Keratinocyte (primary cell): ENCODE measurements around the gene UBXN6. TPM values are rescaled to one million over a fixed set of nuclear protein-coding genes. Genes with fewer than 3 reads are reported as not detected.

Source experiments
- DNase-seq: peaks from one replicate; pipeline ENCODE4 v3.0.0-alpha.2; 2011; ENCODE audit warnings: low read depth, missing footprints, low spot score
- FAIRE-seq: peaks from 2 replicates; lab custom pipeline; 2011; peaks lifted over from hg19 to GRCh38; lab: Jason Lieb, UNC
- H2AFZ ChIP-seq: 2 replicates; pipeline ENCODE4 v1.6.0; 2012; ENCODE audit warnings: low read length, control low read depth, inconsistent platforms; ENCODE audit not compliant: control insufficient read depth
- H3K27ac ChIP-seq: 2 replicates; pipeline ENCODE4 v1.5.1; 2011; ENCODE audit warnings: low read length; ENCODE audit not compliant: control insufficient read depth, insufficient read depth
- H3K27me3 ChIP-seq: 3 replicates; pipeline ENCODE4 v1.6.0; 2011; ENCODE audit warnings: low read length; ENCODE audit not compliant: control insufficient read depth, insufficient read depth; ENCODE audit errors: extremely low read depth
- H3K36me3 ChIP-seq, 2 experiments: 2 replicates in 1 of 2; 3 replicates in 1 of 2; pipeline ENCODE4 v1.5.1; 2011; ENCODE audit warnings: low read length in 2 of 2, mild to moderate bottlenecking in 1 of 2; ENCODE audit not compliant: control insufficient read depth in 2 of 2, insufficient read depth in 2 of 2; ENCODE audit errors: extremely low read depth in 1 of 2
- H3K4me1 ChIP-seq: 3 replicates; pipeline ENCODE4 v1.5.1; 2011; ENCODE audit warnings: low read length; ENCODE audit not compliant: control insufficient read depth, insufficient read depth; ENCODE audit errors: extremely low read depth
- H3K4me2 ChIP-seq: 3 replicates; pipeline ENCODE4 v1.6.0; 2011; ENCODE audit warnings: low read depth, low read length; ENCODE audit not compliant: control insufficient read depth, insufficient read depth; ENCODE audit errors: extremely low read depth
- H3K4me3 ChIP-seq, 3 experiments: fragments of 200-600 bp in 1 of 3; sonication (generic) in 1 of 3; 2 replicates in 2 of 3; 3 replicates in 1 of 3; pipeline ENCODE4 v1.5.1; 2011 to 2016; ENCODE audit warnings: low read length in 3 of 3, mild to moderate bottlenecking in 3 of 3, control low read depth in 2 of 3, inconsistent platforms in 1 of 3, low read depth in 1 of 3, mixed read lengths in 1 of 3, mixed run types in 1 of 3, moderate library complexity in 1 of 3; ENCODE audit not compliant: control insufficient read depth in 2 of 3, insufficient read depth in 2 of 3; ENCODE audit errors: extremely low read depth in 1 of 3
- H3K79me2 ChIP-seq: 2 replicates; pipeline ENCODE4 v1.6.0; 2012; ENCODE audit warnings: low read length; ENCODE audit not compliant: control insufficient read depth, insufficient read depth
- H3K9ac ChIP-seq: 3 replicates; pipeline ENCODE4 v1.6.0; 2011; ENCODE audit warnings: low read length; ENCODE audit not compliant: control insufficient read depth, insufficient read depth; ENCODE audit errors: extremely low read depth
- H3K9me1 ChIP-seq: 3 replicates; pipeline ENCODE4 v1.6.0; 2011; ENCODE audit warnings: low read length; ENCODE audit not compliant: control insufficient read depth, insufficient read depth; ENCODE audit errors: extremely low read depth
- H3K9me3 ChIP-seq: 2 replicates; pipeline ENCODE4 v1.5.1; 2012; ENCODE audit warnings: low read depth, low read length; ENCODE audit not compliant: control insufficient read depth
- H4K20me1 ChIP-seq: 3 replicates; pipeline ENCODE4 v1.6.0; 2011; ENCODE audit warnings: low read length; ENCODE audit not compliant: control insufficient read depth, insufficient read depth; ENCODE audit errors: extremely low read depth
- CTCF ChIP-seq, 3 experiments: IDR thresholded peaks in 1 of 3; conservative IDR thresholded peaks in 1 of 3; optimal IDR thresholded peaks in 1 of 3; 2 replicates in 2 of 3; 3 replicates in 1 of 3; pipeline versions ENCODE3 to v1.5.1; 2011; ENCODE audit warnings: low read length in 3 of 3, mild to moderate bottlenecking in 3 of 3, moderate library complexity in 2 of 3, control low read depth in 1 of 3, inconsistent platforms in 1 of 3; ENCODE audit not compliant: insufficient read depth in 2 of 3; ENCODE audit errors: extremely low read depth in 1 of 3
- EZH2 ChIP-seq: IDR thresholded peaks from one replicate; pipeline ENCODE4 v1.6.1; 2012; ENCODE audit warnings: inconsistent platforms, mild to moderate bottlenecking, low read length, moderate library complexity
- dilution Hi-C: fragments of 300-500 bp; cut with MboI; formaldehyde crosslinking; loops from one replicate; pipeline ENCODE4 v1.7.0; 2020; ENCODE audit warnings: low sequenced_read_pairs; ENCODE audit not compliant: extremely low pct_ligation_motif_present
- polyA plus RNA-seq, 5 experiments: library from polyadenylated mRNA; depleted of rRNA in 3 of 5; stranded (reverse) in 3 of 5; stranded (forward) in 1 of 5; unstranded in 1 of 5; fragments of >200 nt; gene quantifications; 1 replicate in 1 of 5; 2 replicates in 3 of 5; 3 replicates in 1 of 5; pipeline versions ENCODE4 v1.2.1 to v1.2.3, GENCODE V29; 2011 to 2012; ENCODE audit warnings: missing spikeins in 2 of 5, low read depth in 1 of 5, low replicate concordance in 1 of 5

Gene UBXN6
- polyA plus RNA-seq, 1 donor (not counting 4 experiments of a cell fraction or from before 2014, with no cell fraction given): 36.4 TPM

- H3K27me3 ChIP-seq: no peaks in the 10 kb centered on the region
- no peaks in the 10 kb centered on the region for H4K20me1 ChIP-seq
- no peak overlapping the region for H3K9ac ChIP-seq
- TF ChIP-seq CTCF (optimal IDR thresholded peaks at IDR 0.05 in 1 of 3, IDR thresholded peaks at IDR 0.05 in 1 of 3, conservative IDR thresholded peaks at IDR 0.05 in 1 of 3; ENCODE audit: extremely low read depth in 1 of 3, insufficient read depth in 2 of 3, low read length in 3 of 3): no peak
- no peak for TF ChIP-seq EZH2
- dilution Hi-C loops: no loop called here
- no peak overlapping the region for H3K4me2 ChIP-seq
- no peak overlapping the region for H3K27ac ChIP-seq
- no peak overlapping the region for H3K4me3 ChIP-seq
- no peaks in the 10 kb centered on the region for H3K4me1 ChIP-seq
- no peak for DNase-seq
- no peaks in the 10 kb centered on the region for H3K9me3 ChIP-seq
- H3K36me3 ChIP-seq: peaks cover 9 to 10% of the 10 kb centered on the region in 2 experiments
- FAIRE-seq: no peak
- no peaks in the 10 kb centered on the region for H3K79me2 ChIP-seq
- H3K9me1 ChIP-seq: no peaks in the 10 kb centered on the region
- no peak overlapping the region for H2AFZ ChIP-seq
Observed at GRCh38 chr19:4483385-4483784, 25.8 kb upstream of the UBXN6 start.

- Histone ChIP-seq H3K4me1 (no peaks in the 10 kb centered on the region), H3K9ac (no peak overlapping the region), H3K27me3 (no peaks in the 10 kb centered on the region), H4K20me1 (no peaks in the 10 kb centered on the region), H3K79me2 (no peaks in the 10 kb centered on the region), H3K9me1 (no peaks in the 10 kb centered on the region), H3K4me2 (no peak overlapping the region), H3K36me3 (peaks cover 9 to 10% of the 10 kb centered on the region in 2 experiments), H3K4me3 (no peak overlapping the region), H3K27ac (no peak overlapping the region), H2AFZ (no peak overlapping the region), H3K9me3 (no peaks in the 10 kb centered on the region)
- dilution Hi-C loops: no loop called here
- TF ChIP-seq EZH2 (no peak), CTCF (optimal IDR thresholded peaks at IDR 0.05 in 1 of 3, IDR thresholded peaks at IDR 0.05 in 1 of 3, conservative IDR thresholded peaks at IDR 0.05 in 1 of 3; ENCODE audit: extremely low read depth in 1 of 3, insufficient read depth in 2 of 3, low read length in 3 of 3) (no peak)
- FAIRE-seq (no peak), DNase-seq (no peak)
Observed at GRCh38 chr19:4482721-4483364, 25.2 kb upstream of the UBXN6 start.
